Cardiac fibroblast (primary cell): Measurements from ENCODE around the gene SLC23A2.
A peak's percentile ranks its signal among the peaks of the same experiment; 100 is the strongest.

ENCODE experiments used
- DNase-seq, 2 donors: peaks; one replicate each; pipeline versions ENCODE4 v3.0.0 to v3.0.0-alpha.2; 2010; ENCODE audit warnings: low read depth in 2 of 2
- H3K4me3 ChIP-seq, 2 donors: replicated peaks in 1 of 2; 1 replicate in 1 of 2; 2 replicates in 1 of 2; pipeline ENCODE4 v1.5.1; 2011; ENCODE audit warnings: low read depth in 2 of 2, low read length in 2 of 2, mild to moderate bottlenecking in 2 of 2, moderate library complexity in 1 of 2
- TF ChIP-seq, protein P1 (sequence below): IDR thresholded peaks from one replicate; pipeline ENCODE4 v1.5.1; 2011; ENCODE audit warnings: low read depth, mild to moderate bottlenecking, low read length, inconsistent platforms

SLC23A2 gene

DNA sequence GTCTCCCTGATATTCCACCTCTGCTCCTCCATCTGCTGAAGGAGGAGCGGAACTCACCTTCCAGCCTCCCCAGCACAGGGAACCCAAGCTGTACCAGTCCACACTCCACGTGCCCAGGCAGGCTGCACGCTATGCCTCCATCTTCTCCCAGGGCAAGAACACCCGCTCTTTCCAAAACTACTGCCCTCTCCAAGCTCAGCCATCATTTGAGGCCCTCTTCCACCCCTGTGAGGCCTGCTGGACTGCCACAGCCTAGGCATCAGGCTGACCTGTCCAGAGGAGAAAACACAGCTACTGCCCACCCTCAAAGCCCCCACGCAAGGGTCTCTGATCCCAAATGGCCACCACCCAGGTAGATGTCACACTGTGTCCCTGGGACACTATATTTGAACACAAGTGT lies 179.7 kb downstream of the SLC23A2 start:
- no peak overlapping the region for H3K4me3 ChIP-seq
- DNase-seq: no peak

DNA sequence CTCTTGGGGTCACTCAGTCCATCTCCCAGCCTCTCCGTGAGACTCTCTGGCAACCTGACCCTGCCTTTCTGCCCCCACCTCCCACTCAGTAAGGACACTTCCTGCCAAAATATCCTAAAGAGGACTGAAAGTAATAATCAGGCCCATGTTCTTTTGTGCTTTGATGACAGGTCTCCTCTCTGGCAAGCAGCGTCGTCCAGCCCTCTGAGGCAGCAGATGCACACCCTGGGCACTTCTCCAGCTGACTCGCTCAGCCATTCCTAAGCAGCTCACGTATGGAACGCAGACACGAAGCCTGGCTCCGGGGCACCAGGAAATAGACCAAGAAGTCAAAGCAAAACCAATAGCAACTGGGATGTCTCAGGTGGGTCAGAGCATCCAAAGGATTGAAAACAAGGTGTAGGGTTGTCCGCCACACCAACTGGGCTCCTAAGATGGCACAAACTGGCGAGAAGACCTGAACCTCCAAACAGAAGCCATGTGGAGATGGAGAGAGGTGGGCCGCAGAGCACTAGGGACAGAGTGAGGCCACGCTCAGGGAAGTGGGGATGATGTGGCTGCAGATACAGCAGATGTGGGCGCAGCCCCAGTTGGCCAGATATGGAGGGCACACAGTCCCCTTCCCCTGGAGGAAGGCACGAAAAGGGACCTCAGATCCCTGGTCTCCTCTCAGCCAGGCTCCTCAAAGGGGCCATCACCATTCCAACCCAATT lies 180.3 kb downstream of the SLC23A2 start:
- peak; percentile 72 to 83 for DNase-seq
- no peak overlapping the region for H3K4me3 ChIP-seq
- TF ChIP-seq, protein P1, sequence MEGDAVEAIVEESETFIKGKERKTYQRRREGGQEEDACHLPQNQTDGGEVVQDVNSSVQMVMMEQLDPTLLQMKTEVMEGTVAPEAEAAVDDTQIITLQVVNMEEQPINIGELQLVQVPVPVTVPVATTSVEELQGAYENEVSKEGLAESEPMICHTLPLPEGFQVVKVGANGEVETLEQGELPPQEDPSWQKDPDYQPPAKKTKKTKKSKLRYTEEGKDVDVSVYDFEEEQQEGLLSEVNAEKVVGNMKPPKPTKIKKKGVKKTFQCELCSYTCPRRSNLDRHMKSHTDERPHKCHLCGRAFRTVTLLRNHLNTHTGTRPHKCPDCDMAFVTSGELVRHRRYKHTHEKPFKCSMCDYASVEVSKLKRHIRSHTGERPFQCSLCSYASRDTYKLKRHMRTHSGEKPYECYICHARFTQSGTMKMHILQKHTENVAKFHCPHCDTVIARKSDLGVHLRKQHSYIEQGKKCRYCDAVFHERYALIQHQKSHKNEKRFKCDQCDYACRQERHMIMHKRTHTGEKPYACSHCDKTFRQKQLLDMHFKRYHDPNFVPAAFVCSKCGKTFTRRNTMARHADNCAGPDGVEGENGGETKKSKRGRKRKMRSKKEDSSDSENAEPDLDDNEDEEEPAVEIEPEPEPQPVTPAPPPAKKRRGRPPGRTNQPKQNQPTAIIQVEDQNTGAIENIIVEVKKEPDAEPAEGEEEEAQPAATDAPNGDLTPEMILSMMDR: no peak

More for the DNA sequence above, 179.7 kb downstream of the SLC23A2 start:
- TF ChIP-seq, protein P1: no peak

DNA sequence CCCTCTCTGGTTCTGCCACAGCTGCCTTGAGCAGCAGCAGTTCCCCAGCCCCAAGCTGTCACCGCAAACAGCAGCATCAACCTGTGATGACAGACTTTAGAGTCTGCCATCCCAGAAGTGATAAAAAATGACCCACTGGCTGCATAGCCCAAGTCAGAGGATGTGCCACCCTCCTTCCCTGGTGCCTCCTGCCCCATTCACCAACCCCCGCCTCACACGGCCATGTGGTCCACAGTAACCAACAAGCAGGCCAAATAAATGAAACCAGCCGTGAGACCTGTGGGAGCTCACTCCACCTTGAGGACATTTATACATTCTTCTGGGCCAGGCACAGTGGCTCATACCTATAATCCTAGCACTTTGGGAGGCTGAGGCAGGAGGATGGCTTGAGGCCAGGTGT lies 181.4 kb downstream of the SLC23A2 start:
- TF ChIP-seq, protein P1: no peak
- H3K4me3 ChIP-seq: no peak overlapping the region
- no peak for DNase-seq

DNA sequence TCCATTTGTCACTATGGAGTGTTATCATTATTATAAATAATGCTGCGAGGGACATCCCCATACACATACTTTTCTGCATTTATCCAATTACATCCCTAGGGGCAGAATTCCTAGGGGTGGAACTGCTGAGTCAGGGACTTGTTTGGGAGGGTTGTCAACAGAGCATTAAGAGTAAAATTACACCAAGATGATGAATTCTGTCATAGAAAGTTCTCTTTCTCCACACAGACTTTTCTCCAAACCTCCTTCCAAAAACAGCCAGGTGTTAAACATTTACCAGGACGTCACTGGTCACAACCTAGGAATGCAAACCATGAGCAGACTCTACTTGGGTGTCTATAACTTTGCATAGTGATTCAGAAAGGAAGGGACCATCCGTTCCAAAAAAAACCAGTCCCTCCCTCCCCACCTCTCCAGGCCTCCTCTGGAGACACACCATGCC lies 184.1 kb downstream of the SLC23A2 start:
- no peak overlapping the region for H3K4me3 ChIP-seq
- peak in 1 of 2 donors; percentile 42 for DNase-seq
- TF ChIP-seq, protein P1: peak; percentile 3

DNA sequence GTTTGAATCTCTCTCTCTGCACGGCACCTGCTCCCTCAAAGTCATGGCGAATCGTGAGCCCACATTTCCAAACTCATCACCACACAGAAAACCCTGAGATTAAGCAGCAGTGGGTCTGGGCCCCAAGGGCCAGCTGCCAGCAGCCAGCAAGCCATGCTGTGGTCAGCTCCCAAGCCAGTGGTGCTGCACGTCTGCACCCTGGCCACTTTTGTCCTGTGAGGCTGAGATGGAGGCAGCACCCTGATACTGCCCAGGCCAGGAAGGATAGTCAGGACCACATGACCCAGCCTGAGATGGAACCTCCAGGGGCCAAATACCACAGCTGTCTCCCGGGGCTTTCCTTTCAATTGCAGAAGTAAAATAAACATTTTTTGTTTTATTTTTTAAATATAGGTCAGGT lies 185.7 kb downstream of the SLC23A2 start:
- TF ChIP-seq, protein P1: no peak
- no peak for DNase-seq
- no peak overlapping the region for H3K4me3 ChIP-seq

DNA sequence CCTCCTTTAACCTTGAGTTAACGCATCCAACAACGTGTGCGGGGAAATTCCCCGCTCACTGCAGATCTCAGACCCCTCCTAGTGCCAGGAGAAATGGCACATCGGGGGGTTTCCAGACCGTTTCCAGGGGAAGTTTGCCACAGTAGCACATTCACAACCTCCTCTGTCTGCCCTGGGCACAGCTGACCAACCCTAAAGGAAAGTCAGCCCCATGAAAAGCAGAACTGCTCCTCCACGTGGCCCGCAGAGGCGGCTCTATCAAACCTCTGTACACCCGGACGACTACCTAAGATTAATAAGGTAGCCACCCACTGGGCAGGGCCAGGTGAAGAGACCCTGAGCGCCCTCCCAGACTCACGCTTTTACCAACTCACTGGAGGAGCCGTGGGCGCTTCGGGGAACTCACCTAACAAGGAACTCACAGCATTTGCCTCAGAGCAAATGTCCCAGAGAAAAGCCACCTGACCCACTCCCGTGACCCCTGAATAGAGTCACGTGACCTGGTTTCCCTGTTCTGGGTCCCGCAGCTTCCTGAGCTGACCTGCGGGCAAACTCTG lies 186.5 kb downstream of the SLC23A2 start:
- TF ChIP-seq, protein P1: no peak
- DNase-seq: no peak
- no peak overlapping the region for H3K4me3 ChIP-seq
